Measurements from ENCODE around the gene LRCH3.

The LRCH3 gene

DNA sequence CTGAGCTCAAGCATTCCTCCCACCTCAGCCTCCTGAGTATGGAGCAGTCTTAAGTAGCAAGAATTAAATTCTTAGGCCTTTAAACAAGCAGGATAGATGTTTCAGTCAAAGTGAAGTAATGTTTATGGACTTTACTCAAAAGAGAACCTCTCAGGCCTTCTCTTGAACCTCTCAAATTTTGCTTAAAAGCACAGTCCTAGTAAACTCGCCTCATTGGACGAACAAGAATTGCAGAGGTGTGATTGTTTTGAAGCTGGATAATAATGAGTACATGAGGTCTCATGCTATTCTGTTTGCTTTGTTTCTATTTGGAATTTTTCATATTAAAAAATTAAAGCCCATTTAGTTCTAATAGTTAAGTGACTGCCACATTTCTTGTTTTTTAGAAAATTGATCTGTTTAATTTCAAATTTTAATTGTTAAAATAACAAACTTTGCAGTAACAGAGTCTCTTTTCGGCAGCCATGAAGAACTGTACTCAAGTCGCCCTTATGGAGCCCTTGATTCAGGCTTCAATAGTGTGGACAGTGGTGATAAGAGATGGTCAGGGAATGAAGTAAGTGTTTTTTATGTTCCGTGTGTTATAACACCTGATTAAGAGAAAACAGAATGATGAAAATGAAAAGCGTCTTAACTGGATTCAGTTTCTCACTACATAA is 39.4 kb downstream of the LRCH3 start:
- peaks cover 10 to 38% of the 10 kb centered on the region in 2 donors for H3K36me3 ChIP-seq (ENCODE audit: control insufficient read depth in 1 of 2, insufficient read depth in 2 of 2, low read length in 2 of 2)
- H3K27me3 ChIP-seq (ENCODE audit: control insufficient read depth in 1 of 2, insufficient read depth in 2 of 2, low read length in 2 of 2) = no peaks in the 10 kb centered on the region

DNA sequence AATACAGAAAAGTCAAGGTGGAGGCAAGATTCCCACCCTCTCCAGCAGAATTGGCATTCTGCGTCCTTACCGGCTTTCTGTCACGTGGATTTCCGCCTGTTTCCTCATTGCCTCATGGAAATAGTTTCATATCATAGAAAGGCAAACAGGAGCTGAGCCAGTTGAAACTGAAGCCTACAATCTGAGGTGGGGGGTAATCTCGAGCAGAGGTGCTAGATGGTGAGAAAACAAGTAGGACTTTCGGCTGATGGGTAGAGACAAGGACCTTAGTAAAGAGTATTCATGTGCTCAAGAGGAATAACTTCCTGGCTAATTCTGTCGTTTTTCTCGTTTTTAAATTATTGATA is 39.9 kb downstream of the LRCH3 start:
- Histone ChIP-seq H3K9me3 (ENCODE audit: control insufficient read depth in 1 of 2, low read length in 2 of 2) (no peaks in the 10 kb centered on the region), H3K36me3 (ENCODE audit: control insufficient read depth in 1 of 2, insufficient read depth in 2 of 2, low read length in 2 of 2) (peaks cover 10 to 42% of the 10 kb centered on the region in 2 donors), H3K4me3 (ENCODE audit: low read depth in 1 of 2, low read length in 2 of 2) (no peak overlapping the region), H3K4me1 (ENCODE audit: control insufficient read depth in 1 of 2, insufficient read depth in 2 of 2, low read length in 2 of 2) (no peaks in the 10 kb centered on the region), H3K27ac (ENCODE audit: low read depth, low read length) (no peak overlapping the region), H3K27me3 (ENCODE audit: control insufficient read depth in 1 of 2, insufficient read depth in 2 of 2, low read length in 2 of 2) (no peaks in the 10 kb centered on the region), H3K9ac (ENCODE audit: low read depth in 1 of 2, low read length in 2 of 2) (no peak overlapping the region)

More for the DNA sequence above, 39.4 kb downstream of the LRCH3 start:
- Histone ChIP-seq H3K9ac (ENCODE audit: low read depth in 1 of 2, low read length in 2 of 2) (no peak overlapping the region), H3K27ac (ENCODE audit: low read depth, low read length) (no peak overlapping the region), H3K4me1 (ENCODE audit: control insufficient read depth in 1 of 2, insufficient read depth in 2 of 2, low read length in 2 of 2) (no peaks in the 10 kb centered on the region), H3K4me3 (ENCODE audit: low read depth in 1 of 2, low read length in 2 of 2) (no peak overlapping the region), H3K9me3 (ENCODE audit: control insufficient read depth in 1 of 2, low read length in 2 of 2) (no peaks in the 10 kb centered on the region)

DNA sequence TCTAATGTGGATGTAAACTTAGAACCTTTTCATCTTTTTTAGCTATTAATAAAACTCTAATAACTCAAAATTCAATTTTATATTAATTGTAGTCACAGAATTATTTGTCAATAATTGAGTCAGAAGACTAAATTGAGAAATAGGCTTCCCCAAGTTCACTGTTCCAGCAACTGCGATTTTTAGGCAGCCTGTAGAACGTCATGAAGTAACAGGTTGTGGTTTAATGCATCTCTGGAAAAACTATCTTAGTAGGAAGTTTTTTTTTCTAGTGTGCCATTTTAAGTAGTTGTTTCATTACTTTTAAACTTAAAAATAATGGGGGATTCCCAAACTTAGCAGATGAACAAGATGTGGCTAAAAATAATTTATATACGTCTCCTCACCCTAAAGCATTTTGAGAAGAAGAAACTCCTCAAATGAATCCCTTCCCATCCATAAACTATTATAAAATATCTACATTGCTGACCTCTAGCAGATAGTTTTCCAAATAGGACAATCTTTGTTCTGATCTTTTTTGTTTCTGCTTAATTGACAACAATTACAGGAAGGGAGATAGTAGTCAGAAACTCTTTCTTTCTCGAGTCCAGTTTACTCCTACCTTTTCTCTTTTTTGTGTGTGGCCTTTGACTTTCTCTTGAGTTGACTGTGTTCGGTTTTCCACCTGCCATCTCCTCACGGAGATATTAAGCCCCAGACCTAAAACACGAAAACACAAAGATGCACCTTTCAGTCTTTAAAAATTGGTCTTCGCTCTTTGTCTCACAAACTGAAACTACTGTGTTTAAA is 43.1 kb downstream of the LRCH3 start:
- Histone ChIP-seq H3K27me3 (ENCODE audit: control insufficient read depth in 1 of 2, insufficient read depth in 2 of 2, low read length in 2 of 2) (no peaks in the 10 kb centered on the region), H3K27ac (ENCODE audit: low read depth, low read length) (no peak overlapping the region), H3K9ac (ENCODE audit: low read depth in 1 of 2, low read length in 2 of 2) (no peak overlapping the region), H3K4me1 (ENCODE audit: control insufficient read depth in 1 of 2, insufficient read depth in 2 of 2, low read length in 2 of 2) (no peaks in the 10 kb centered on the region), H3K36me3 (ENCODE audit: control insufficient read depth in 1 of 2, insufficient read depth in 2 of 2, low read length in 2 of 2) (peaks cover 5 to 29% of the 10 kb centered on the region in 2 donors), H3K4me3 (ENCODE audit: low read depth in 1 of 2, low read length in 2 of 2) (no peak overlapping the region), H3K9me3 (ENCODE audit: control insufficient read depth in 1 of 2, low read length in 2 of 2) (no peaks in the 10 kb centered on the region)

DNA sequence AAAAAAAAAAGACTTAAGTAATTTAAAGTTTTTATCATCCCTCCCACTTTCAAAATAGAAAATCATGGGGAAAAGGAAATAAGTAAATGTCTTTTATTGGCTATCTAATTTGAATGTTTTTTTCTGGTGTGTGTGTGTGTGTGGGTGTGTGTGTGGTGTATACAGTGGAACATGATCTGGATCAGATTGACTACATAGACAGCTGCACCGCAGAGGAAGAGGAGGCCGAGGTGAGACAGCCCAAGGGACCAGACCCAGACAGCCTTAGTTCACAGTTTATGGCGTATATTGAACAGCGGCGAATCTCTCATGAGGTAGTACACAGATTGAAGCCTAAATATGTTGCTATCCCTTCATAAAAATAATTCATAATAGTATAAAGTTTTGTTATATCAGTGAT is 44.5 kb downstream of the LRCH3 start:
- H3K27me3 ChIP-seq (ENCODE audit: control insufficient read depth in 1 of 2, insufficient read depth in 2 of 2, low read length in 2 of 2) = no peaks in the 10 kb centered on the region
- no peak overlapping the region for H3K27ac ChIP-seq (ENCODE audit: low read depth, low read length)
- H3K9me3 ChIP-seq (ENCODE audit: control insufficient read depth in 1 of 2, low read length in 2 of 2) = no peaks in the 10 kb centered on the region
- H3K36me3 ChIP-seq (ENCODE audit: control insufficient read depth in 1 of 2, insufficient read depth in 2 of 2, low read length in 2 of 2) = peaks cover 6 to 42% of the 10 kb centered on the region in 2 donors
- no peak overlapping the region for H3K9ac ChIP-seq (ENCODE audit: low read depth in 1 of 2, low read length in 2 of 2)
- H3K4me1 ChIP-seq (ENCODE audit: control insufficient read depth in 1 of 2, insufficient read depth in 2 of 2, low read length in 2 of 2) = no peaks in the 10 kb centered on the region
- no peak overlapping the region for H3K4me3 ChIP-seq (ENCODE audit: low read depth in 1 of 2, low read length in 2 of 2)

DNA sequence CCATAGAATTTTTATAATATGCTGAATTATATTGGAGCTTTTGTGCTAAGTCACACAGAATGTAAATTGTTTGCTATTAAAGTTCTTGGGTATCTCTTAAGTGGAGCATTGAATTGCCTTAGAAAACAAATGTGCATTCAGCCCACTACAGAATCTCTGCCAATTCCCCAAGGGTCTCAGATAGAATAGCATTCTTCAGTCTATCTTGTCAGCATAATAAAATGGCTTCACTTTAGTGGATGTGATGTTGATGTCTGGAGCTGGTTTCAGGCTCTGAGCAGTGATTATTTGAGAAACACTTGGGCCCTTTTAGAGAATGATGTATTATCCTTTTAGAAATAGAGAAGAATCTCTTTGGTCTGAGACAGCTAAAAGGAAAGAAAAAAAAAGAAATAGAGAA is 45.2 kb downstream of the LRCH3 start:
- H3K4me3 ChIP-seq (ENCODE audit: low read depth in 1 of 2, low read length in 2 of 2) = no peak overlapping the region
- no peaks in the 10 kb centered on the region for H3K4me1 ChIP-seq (ENCODE audit: control insufficient read depth in 1 of 2, insufficient read depth in 2 of 2, low read length in 2 of 2)
- H3K9me3 ChIP-seq (ENCODE audit: control insufficient read depth in 1 of 2, low read length in 2 of 2) = no peaks in the 10 kb centered on the region
- H3K9ac ChIP-seq (ENCODE audit: low read depth in 1 of 2, low read length in 2 of 2) = no peak overlapping the region
- H3K27ac ChIP-seq (ENCODE audit: low read depth, low read length) = no peak overlapping the region
- H3K27me3 ChIP-seq (ENCODE audit: control insufficient read depth in 1 of 2, insufficient read depth in 2 of 2, low read length in 2 of 2) = no peaks in the 10 kb centered on the region
- H3K36me3 ChIP-seq (ENCODE audit: control insufficient read depth in 1 of 2, insufficient read depth in 2 of 2, low read length in 2 of 2) = peaks cover 11 to 44% of the 10 kb centered on the region in 2 donors

DNA sequence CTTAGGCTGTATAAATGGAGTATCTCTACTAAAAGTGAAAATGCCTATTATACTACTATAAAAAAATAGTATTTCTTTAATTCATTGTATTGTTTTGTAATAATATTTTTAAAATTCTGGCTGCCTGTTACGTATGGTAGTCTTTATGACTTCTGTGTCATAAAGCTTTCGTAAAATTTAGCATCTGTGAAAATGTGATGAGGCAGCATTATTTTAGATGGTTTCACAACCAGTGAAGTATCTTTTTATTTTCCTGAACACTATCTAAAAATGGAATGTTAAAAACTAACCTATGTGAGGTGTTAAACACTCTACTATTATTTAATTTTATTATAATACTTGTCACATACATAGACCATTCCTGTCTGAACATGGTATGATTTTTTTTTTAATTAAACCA is 46.2 kb downstream of the LRCH3 start:
- no peaks in the 10 kb centered on the region for H3K9me3 ChIP-seq (ENCODE audit: control insufficient read depth in 1 of 2, low read length in 2 of 2)
- H3K36me3 ChIP-seq (ENCODE audit: control insufficient read depth in 1 of 2, insufficient read depth in 2 of 2, low read length in 2 of 2) = peaks cover 6 to 46% of the 10 kb centered on the region in 2 donors
- no peak overlapping the region for H3K4me3 ChIP-seq (ENCODE audit: low read depth in 1 of 2, low read length in 2 of 2)
- no peaks in the 10 kb centered on the region for H3K27me3 ChIP-seq (ENCODE audit: control insufficient read depth in 1 of 2, insufficient read depth in 2 of 2, low read length in 2 of 2)
- H3K4me1 ChIP-seq (ENCODE audit: control insufficient read depth in 1 of 2, insufficient read depth in 2 of 2, low read length in 2 of 2) = no peaks in the 10 kb centered on the region
- no peak overlapping the region for H3K27ac ChIP-seq (ENCODE audit: low read depth, low read length)
- no peak overlapping the region for H3K9ac ChIP-seq (ENCODE audit: low read depth in 1 of 2, low read length in 2 of 2)

DNA sequence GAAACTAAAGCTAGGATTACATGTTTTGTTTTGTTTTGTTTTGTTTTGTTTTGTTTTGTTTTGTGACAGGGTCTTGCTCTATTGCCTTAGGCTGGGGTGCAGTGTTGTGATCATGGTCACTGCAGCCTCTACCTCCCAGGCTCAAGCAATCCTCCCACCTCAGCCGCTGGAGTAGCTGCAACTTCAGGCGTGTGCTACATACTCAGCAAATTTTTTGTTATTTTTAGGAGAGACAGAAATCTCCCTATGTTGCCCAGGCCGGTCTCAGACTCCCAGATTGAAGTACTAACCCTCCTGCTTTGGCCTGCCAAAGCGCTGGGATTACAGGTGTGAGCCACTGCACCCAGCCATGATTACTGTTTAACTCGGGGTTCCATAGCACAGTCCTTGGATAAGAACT is 50.7 kb downstream of the LRCH3 start:
- no peak overlapping the region for H3K9ac ChIP-seq (ENCODE audit: low read depth in 1 of 2, low read length in 2 of 2)
- no peaks in the 10 kb centered on the region for H3K27me3 ChIP-seq (ENCODE audit: control insufficient read depth in 1 of 2, insufficient read depth in 2 of 2, low read length in 2 of 2)
- H3K27ac ChIP-seq (ENCODE audit: low read depth, low read length) = no peak overlapping the region
- H3K4me3 ChIP-seq (ENCODE audit: low read depth in 1 of 2, low read length in 2 of 2) = no peak overlapping the region
- peaks cover 8 to 37% of the 10 kb centered on the region in 2 donors for H3K36me3 ChIP-seq (ENCODE audit: control insufficient read depth in 1 of 2, insufficient read depth in 2 of 2, low read length in 2 of 2)
- no peaks in the 10 kb centered on the region for H3K4me1 ChIP-seq (ENCODE audit: control insufficient read depth in 1 of 2, insufficient read depth in 2 of 2, low read length in 2 of 2)
- no peaks in the 10 kb centered on the region for H3K9me3 ChIP-seq (ENCODE audit: control insufficient read depth in 1 of 2, low read length in 2 of 2)

DNA sequence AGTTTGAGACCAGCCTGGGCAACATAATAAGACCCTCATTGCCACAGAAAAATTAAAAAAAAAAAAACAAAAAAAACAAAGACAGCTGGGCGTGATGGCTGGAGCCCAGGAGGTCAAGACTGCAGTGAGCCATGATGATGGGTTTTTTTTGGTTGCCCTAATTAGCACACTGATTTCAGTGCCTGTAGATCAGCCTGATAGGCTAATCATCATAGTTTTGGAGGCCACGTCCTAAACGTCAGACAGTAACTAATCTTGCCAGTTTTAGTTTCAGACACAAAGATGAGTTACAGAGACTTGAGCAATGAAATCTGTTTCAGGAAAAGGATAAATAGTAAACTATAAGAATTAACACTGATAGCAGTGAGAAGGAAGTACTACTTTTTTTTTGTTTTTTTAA is 55.4 kb downstream of the LRCH3 start:
- Histone ChIP-seq H3K4me3 (ENCODE audit: low read depth in 1 of 2, low read length in 2 of 2) (no peak overlapping the region), H3K9me3 (ENCODE audit: control insufficient read depth in 1 of 2, low read length in 2 of 2) (no peaks in the 10 kb centered on the region), H3K27ac (ENCODE audit: low read depth, low read length) (no peak overlapping the region), H3K36me3 (ENCODE audit: control insufficient read depth in 1 of 2, insufficient read depth in 2 of 2, low read length in 2 of 2) (peaks cover 2 to 25% of the 10 kb centered on the region in 2 donors), H3K9ac (ENCODE audit: low read depth in 1 of 2, low read length in 2 of 2) (no peak overlapping the region), H3K27me3 (ENCODE audit: control insufficient read depth in 1 of 2, insufficient read depth in 2 of 2, low read length in 2 of 2) (no peaks in the 10 kb centered on the region), H3K4me1 (ENCODE audit: control insufficient read depth in 1 of 2, insufficient read depth in 2 of 2, low read length in 2 of 2) (peaks cover 7 to 13% of the 10 kb centered on the region in 2 donors)

DNA sequence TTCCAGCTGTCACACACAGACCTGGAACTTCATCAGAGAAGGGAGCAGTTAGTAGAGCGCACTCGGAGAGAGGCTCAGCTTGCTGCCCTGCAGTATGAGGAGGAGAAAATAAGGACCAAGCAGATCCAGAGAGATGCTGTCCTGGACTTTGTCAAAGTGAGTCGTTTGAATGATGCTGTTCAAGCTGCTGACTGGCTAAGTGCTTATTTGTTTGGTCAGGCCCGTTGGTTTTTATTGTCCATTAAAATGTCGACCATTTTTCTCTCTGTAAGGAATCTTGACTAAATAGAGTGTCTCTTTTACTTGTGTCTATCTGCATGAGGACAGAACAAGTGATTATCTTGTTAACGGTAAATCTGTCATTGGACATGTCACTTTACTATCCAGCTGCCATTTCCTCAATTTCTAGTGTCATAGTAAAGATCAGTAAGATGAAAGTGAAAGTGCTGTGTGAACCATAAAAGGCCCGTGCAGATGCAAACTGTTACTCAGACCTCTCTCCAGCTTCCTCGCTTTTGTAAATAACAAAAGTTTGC is 56.9 kb downstream of the LRCH3 start:
- Histone ChIP-seq H3K9me3 (ENCODE audit: control insufficient read depth in 1 of 2, low read length in 2 of 2) (no peaks in the 10 kb centered on the region), H3K4me1 (ENCODE audit: control insufficient read depth in 1 of 2, insufficient read depth in 2 of 2, low read length in 2 of 2) (peaks cover 7 to 13% of the 10 kb centered on the region in 2 donors), H3K4me3 (ENCODE audit: low read depth in 1 of 2, low read length in 2 of 2) (peak overlapping the region; percentile 40 to 61), H3K27ac (ENCODE audit: low read depth, low read length) (no peak overlapping the region), H3K36me3 (ENCODE audit: control insufficient read depth in 1 of 2, insufficient read depth in 2 of 2, low read length in 2 of 2) (peaks cover 6 to 31% of the 10 kb centered on the region in 2 donors), H3K27me3 (ENCODE audit: control insufficient read depth in 1 of 2, insufficient read depth in 2 of 2, low read length in 2 of 2) (no peaks in the 10 kb centered on the region), H3K9ac (ENCODE audit: low read depth in 1 of 2, low read length in 2 of 2) (no peak overlapping the region)

DNA sequence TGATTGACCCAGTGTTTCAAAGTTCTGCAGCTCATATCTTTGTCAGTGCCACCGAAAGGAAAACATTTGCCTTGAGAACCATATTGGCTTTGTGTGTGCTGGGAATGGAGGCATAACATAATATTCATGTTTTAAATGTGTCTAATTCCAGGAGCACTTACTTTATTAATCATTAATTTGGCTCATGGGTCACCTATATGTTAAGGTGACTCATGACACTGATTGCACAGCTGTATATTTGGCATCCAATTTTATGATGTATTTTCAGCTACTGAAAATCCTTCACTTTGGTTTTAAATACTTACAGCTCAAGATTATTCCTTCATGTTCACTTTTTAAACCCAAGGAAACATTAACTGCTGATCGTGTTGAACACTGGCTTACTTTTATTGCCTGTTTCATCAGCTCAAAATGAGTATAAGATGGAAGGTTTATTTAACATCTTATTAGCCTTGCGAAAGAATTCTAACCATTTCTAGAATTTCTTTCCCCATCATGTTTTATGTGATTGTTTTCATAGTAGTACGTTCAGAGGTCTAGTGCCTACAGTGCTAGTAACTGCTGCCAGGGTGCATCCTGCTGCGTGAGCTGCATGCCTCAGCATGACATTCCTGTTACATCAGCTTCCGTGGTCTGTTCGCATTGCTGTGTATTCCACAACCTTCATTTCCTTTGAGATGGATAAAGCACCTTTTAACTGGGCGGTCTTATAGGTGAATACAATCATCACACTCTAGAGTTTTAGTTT is 63.7 kb downstream of the LRCH3 start:
- no peak overlapping the region for H3K9ac ChIP-seq (ENCODE audit: low read depth in 1 of 2, low read length in 2 of 2)
- H3K36me3 ChIP-seq (ENCODE audit: control insufficient read depth in 1 of 2, insufficient read depth in 2 of 2, low read length in 2 of 2) = peaks cover 10 to 53% of the 10 kb centered on the region in 2 donors
- no peak overlapping the region for H3K27ac ChIP-seq (ENCODE audit: low read depth, low read length)
- H3K9me3 ChIP-seq (ENCODE audit: control insufficient read depth in 1 of 2, low read length in 2 of 2) = no peaks in the 10 kb centered on the region
- no peak overlapping the region for H3K4me3 ChIP-seq (ENCODE audit: low read depth in 1 of 2, low read length in 2 of 2)
- H3K4me1 ChIP-seq (ENCODE audit: control insufficient read depth in 1 of 2, insufficient read depth in 2 of 2, low read length in 2 of 2) = peaks cover 0 to 3% of the 10 kb centered on the region in 2 donors
- H3K27me3 ChIP-seq (ENCODE audit: control insufficient read depth in 1 of 2, insufficient read depth in 2 of 2, low read length in 2 of 2) = no peaks in the 10 kb centered on the region
